Measurements from ENCODE around the gene UBE3C.

DNA sequence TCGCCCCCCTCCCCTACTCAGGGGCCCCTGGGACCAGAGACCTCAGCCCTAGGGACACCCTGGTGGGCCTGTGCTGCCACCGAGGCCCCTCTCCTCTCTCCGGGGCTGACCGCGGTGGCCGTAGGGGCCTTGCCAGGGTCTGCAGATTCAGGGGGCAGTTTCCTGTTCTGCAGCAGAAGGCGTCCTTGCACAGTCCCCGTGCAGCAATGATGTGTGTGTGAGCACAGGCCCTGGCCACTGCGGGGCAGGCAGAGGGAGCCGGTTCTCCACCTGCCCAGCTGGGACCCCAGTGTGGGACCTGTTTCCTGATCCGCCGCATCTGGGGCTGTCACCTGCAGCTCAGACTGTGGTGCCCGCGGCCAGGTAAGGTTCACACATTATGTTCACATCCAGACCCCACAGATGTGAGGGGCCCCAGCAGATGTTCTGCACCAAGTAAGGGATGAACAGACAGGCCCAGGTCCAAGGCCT lies 137.4 kb downstream of the UBE3C start:
- no peak for TF ChIP-seq POLR2AphosphoS5 (IDR thresholded peaks at IDR 0.05; ENCODE audit: low read depth)
- TF ChIP-seq, protein P1, sequence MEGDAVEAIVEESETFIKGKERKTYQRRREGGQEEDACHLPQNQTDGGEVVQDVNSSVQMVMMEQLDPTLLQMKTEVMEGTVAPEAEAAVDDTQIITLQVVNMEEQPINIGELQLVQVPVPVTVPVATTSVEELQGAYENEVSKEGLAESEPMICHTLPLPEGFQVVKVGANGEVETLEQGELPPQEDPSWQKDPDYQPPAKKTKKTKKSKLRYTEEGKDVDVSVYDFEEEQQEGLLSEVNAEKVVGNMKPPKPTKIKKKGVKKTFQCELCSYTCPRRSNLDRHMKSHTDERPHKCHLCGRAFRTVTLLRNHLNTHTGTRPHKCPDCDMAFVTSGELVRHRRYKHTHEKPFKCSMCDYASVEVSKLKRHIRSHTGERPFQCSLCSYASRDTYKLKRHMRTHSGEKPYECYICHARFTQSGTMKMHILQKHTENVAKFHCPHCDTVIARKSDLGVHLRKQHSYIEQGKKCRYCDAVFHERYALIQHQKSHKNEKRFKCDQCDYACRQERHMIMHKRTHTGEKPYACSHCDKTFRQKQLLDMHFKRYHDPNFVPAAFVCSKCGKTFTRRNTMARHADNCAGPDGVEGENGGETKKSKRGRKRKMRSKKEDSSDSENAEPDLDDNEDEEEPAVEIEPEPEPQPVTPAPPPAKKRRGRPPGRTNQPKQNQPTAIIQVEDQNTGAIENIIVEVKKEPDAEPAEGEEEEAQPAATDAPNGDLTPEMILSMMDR (IDR thresholded peaks at IDR 0.05; ENCODE audit: insufficient read depth, low read length) = no peak
- TF ChIP-seq GABPA (IDR thresholded peaks at IDR 0.05; ENCODE audit: low read depth) = no peak
- no peak for TF ChIP-seq SPI1 (IDR thresholded peaks at IDR 0.05; ENCODE audit: borderline replicate concordance, low read depth)
